ENCODE results near the gene HYPK.

HYPK gene

DNA sequence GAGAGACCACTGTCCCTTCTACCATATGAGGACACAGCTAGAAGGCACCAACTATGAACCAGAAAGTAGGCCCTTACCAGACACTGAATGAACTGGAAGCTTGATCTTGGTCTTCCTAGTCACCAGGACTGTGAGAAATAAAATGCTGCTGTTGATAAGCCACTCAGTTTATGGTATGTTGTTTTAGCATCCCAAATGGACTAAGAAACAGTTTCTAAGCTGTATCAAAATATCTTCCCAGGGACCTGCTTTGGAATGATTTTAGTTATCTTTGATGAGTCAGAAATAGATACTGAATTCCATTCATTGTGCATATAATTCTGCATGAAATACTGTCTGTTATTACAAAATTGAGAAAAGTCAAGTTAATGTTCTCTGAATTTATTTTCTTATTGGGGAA is 45.0 kb downstream of the HYPK start:
- Histone ChIP-seq H3K9ac (no peak overlapping the region), H3K4me1 (no peaks in the 10 kb centered on the region), H3K27me3 (no peaks in the 10 kb centered on the region), H3K36me3 (peaks cover 91% of the 10 kb centered on the region), H4K20me1 (no peaks in the 10 kb centered on the region), H3K9me3 (no peaks in the 10 kb centered on the region), H3K4me3 (no peak overlapping the region), H3K4me2 (no peak overlapping the region), H3K27ac (no peak overlapping the region)
- no peak for TF ChIP-seq Cebpa-rat (IDR thresholded peaks at IDR 0.05)

DNA sequence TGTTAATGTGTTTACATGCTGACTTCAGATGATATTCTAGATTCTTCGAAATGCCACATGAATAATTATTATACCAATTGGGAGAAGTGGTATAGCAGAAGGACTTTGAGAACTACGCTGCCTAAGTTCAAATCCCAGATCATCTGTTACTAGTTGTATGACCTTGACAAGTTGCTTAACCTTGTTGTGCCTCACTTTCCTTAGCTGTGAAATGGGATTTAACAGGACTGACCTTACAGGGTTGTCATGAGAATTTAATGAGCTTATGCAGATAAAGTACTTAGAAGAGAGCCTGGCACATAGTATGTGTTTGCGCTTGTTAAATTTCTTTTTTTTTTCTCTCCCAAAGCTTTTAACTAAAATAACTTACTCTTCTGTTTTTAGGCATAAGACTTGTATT is 50.9 kb downstream of the HYPK start:
- H3K4me3 ChIP-seq = no peak overlapping the region
- H3K27me3 ChIP-seq = no peaks in the 10 kb centered on the region
- no peak overlapping the region for H3K9ac ChIP-seq
- no peaks in the 10 kb centered on the region for H4K20me1 ChIP-seq
- H3K36me3 ChIP-seq = peaks cover 91% of the 10 kb centered on the region
- no peak overlapping the region for H3K27ac ChIP-seq
- no peak for TF ChIP-seq Cebpa-rat (IDR thresholded peaks at IDR 0.05)
- no peaks in the 10 kb centered on the region for H3K4me1 ChIP-seq
- no peaks in the 10 kb centered on the region for H3K9me3 ChIP-seq
- H3K4me2 ChIP-seq = no peak overlapping the region

DNA sequence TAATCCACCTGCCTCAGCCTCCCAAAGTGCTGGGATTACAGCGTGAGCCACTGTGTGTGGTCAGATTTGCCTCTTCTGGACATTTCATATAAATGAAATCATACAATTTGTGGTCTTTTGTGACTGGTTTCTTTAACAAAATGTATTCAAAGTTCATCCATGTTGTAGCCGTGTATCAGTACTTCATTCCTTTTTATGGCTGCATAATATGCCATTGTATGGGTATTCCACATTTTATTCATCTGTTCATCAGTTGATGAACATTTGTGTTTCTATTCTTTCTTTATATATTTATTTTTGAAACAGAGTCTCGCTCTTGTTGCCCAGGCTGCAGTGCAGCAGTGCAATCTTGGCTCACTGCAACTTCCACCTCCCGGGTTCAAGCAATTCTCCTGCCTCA is 52.2 kb downstream of the HYPK start:
- Histone ChIP-seq H3K36me3 (peaks cover 90% of the 10 kb centered on the region), H3K27me3 (no peaks in the 10 kb centered on the region), H3K9ac (no peak overlapping the region), H3K4me1 (no peaks in the 10 kb centered on the region), H3K27ac (no peak overlapping the region), H4K20me1 (no peaks in the 10 kb centered on the region), H3K4me3 (no peak overlapping the region), H3K9me3 (no peaks in the 10 kb centered on the region), H3K4me2 (no peak overlapping the region)
- TF ChIP-seq Cebpa-rat (IDR thresholded peaks at IDR 0.05) = no peak

Data from BLaER1 (cell line).